Myocyte (in vitro differentiated cells): ENCODE results near the gene RAI2. TPM values are rescaled to one million over a fixed set of nuclear protein-coding genes. Genes with fewer than 3 reads are reported as not detected.
"Not testable (repeated sequence)": the region's sequence is repeated elsewhere in the genome, so short reads cannot be mapped to it uniquely, and the experiment has no call there.

Experiments used
- DNase-seq: peaks from one replicate; pipeline ENCODE4 v3.0.0-alpha.2; 2012; ENCODE audit warnings: low read depth
- total RNA-seq: library from RNA; depleted of rRNA; stranded (reverse); fragments of >200 nt; gene quantifications from 2 replicates; pipeline ENCODE4 v1.2.3, GENCODE V29; 2014

RAI2 gene
- total RNA-seq, 1 donor from 2014 or later = 0.35 TPM

GRCh38 chrX:17786554-17787347, 74.3 kb downstream of the RAI2 start:
- DNase-seq = not testable (repeated sequence)

GRCh38 chrX:17779434-17779833, 81.7 kb downstream of the RAI2 start:
- DNase-seq = no peak

- no peak for DNase-seq
These were observed 82.1 kb downstream of the RAI2 start for GRCh38 chrX:17778997-17779396.

GRCh38 chrX:17774053-17774452, 87.0 kb downstream of the RAI2 start:
- DNase-seq = no peak

GRCh38 chrX:17773221-17773876, 87.7 kb downstream of the RAI2 start:
- DNase-seq = no peak

GRCh38 chrX:17769701-17770269, 91.3 kb downstream of the RAI2 start:
- DNase-seq = no peak

- peak; percentile 23 for DNase-seq
These were observed 92.1 kb downstream of the RAI2 start for GRCh38 chrX:17768997-17769396.

- DNase-seq = no peak
These were observed 93.4 kb downstream of the RAI2 start for GRCh38 chrX:17767734-17768133.

GRCh38 chrX:17759990-17760389, 101.1 kb downstream of the RAI2 start:
- DNase-seq = no peak

- no peak for DNase-seq
These were observed 102.7 kb downstream of the RAI2 start for GRCh38 chrX:17758382-17758781.

- DNase-seq = no peak
These were observed 110.7 kb downstream of the RAI2 start for GRCh38 chrX:17750436-17750835.

Other genes starting within 250 kb of the RAI2 start
- 7.2 and 11.2 TPM in 2 replicates for gene SCML1, start 123.8 kb downstream of the RAI2 start, total RNA-seq